ENCODE measurements around the gene APIP.

DNA sequence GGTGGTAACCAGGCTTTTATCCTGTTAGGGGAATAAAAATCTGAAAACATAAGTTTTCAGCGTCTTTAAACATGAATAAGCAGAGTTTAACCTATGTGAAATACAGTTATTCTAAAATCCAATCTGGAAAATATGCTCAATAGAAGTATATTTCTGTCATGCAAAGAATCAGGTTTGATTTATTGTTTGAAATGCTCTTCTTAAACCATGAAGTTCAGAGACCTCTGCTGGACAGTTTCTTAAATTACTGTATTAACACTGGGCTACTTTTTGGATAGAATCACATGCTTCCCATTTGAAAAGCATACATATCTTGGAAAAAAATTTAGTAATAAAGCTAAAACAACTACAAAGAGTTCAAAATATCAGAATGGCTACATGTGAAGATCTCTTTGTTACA lies 25.4 kb downstream of the APIP start:
- TF ChIP-seq CTCF (IDR thresholded peaks at IDR 0.05; ENCODE audit: low read length) (peak; percentile 54), EZH2phosphoT487 (IDR thresholded peaks at IDR 0.05; ENCODE audit: low read length) (no peak), EZH2 (optimal IDR thresholded peaks at IDR 0.05; ENCODE audit: low read depth, low read length) (no peak)
